NCI-H345 treated with DMSO at 0.1 percent for 48 hours (cell line): ENCODE results near the gene MYL10.

Source experiments
- DNase-seq: peaks from one replicate; lab custom pipeline; 2025; ENCODE audit not compliant: unreplicated experiment; lab: John Stamatoyannopoulos, UW

MYL10 gene

DNA sequence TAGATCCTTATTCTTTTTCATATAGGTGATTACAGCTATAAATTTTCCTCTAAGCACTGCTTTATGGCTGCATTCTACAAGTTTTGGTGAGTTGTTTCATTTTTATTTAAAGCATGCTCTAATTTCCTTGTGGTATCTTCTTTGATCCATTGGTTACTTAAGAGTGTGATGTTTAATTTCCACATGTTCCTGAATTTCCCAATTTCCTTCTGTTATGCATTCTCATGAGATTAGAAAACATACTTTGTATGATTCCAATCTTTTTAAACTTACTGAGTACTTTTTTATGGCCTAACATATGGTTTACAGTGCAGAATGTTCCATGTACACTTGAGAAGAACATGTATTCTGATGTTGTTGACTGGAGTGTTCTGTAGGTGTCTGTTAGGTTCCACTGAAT, 53.4 kb downstream of the MYL10 start:
- DNase-seq, result no peak

DNA sequence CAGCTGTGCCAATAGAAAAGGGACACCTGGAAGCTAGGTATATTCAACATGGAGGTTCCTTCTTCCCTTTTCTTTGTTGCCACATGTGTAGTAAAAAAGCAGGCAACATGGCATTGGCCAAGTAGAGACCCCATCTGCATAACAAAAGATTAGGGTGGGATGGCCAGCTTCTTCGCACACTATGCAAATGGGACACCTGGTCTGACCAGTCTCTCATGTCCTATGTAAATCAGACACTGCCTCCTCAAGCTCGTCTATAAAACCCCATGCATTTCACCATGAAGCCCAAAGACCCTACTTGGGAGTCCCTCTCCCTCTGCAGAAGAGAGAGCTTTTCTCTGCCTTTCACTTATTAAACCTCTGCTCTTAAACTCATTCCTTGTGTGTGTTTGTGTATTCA, 53.9 kb downstream of the MYL10 start:
- no peak for DNase-seq

- DNase-seq, result no peak
Observed at GRCh38 chr7:101572156-101572555, 56.9 kb downstream of the MYL10 start.

- DNase-seq, result no peak
Observed at GRCh38 chr7:101567230-101567629, 61.9 kb downstream of the MYL10 start.

- no peak for DNase-seq
Observed at GRCh38 chr7:101565601-101566209, 63.4 kb downstream of the MYL10 start.

GRCh38 chr7:101564778-101565211, 64.3 kb downstream of the MYL10 start:
- DNase-seq, result no peak

- no peak for DNase-seq
Observed at GRCh38 chr7:101563943-101564777, 64.9 kb downstream of the MYL10 start.
